NCI-H345 treated with DMSO at 0.1 percent for 48 hours (cell line): ENCODE measurements around the gene THEMIS2.
"Not testable (repeated sequence)": the region's sequence is repeated elsewhere in the genome, so short reads cannot be mapped to it uniquely, and the experiment has no call there.

Source experiments
- DNase-seq: peaks from one replicate; lab custom pipeline; 2025; ENCODE audit not compliant: unreplicated experiment; lab: John Stamatoyannopoulos, UW

Gene THEMIS2

GRCh38 chr1:27872059-27872801 is at the start of gene THEMIS2:
Gene THEMIS2 (plus strand): TSS chr1:27872544. CDS start chr1:27872572, 28 bp downstream.
- no peak for DNase-seq

GRCh38 chr1:27823784-27824183 is 48.6 kb upstream of the THEMIS2 start:
- DNase-seq: no peak

DNA sequence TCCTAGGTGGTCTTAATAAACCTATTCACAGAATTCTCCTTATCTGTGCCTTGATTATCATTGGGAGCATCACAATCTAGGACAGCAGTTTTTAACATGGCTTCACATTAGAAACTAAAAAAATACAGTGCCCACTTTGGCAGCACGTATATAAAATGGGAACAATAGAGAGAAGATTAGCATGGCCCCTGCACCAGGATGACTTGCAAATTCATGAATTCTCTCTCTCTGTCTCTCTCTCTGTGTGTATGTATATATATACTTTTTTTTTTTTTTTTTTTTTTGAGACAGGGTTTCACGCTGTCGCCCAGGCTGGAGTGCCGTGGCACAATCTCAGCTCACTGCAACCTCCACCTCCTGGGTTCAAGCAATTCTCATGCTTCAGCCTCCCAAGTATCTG is 47.9 kb upstream of the THEMIS2 start:
- DNase-seq: no peak

DNA sequence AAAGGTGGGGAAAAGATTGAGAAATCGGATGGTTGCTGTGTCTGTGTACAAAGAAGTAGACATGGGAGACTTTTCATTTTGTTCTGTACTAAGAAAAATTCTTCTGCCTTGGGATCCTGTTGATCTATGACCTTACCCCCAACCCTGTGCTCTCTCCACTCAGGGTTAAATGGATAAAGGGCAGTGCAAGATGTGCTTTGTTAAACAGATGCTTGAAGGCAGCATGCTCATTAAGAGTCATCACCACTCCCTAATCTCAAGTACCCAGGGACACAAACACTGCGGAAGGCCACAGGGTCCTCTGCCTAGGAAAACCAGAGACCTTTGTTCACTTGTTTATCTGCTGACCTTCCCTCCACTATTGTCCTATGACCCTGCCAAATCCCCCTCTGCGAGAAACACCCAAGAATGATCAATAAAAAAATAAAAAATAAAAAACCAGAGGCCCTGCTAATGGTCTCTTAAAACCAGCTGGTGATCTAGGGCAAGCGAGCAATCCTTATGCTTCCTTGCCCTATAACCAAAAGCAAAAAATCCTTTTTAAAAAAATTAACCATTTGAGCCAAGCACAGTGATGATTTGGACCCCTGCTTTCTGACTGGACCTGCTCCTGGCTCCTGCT is 42.9 kb upstream of the THEMIS2 start:
- not testable (repeated sequence) for DNase-seq

DNA sequence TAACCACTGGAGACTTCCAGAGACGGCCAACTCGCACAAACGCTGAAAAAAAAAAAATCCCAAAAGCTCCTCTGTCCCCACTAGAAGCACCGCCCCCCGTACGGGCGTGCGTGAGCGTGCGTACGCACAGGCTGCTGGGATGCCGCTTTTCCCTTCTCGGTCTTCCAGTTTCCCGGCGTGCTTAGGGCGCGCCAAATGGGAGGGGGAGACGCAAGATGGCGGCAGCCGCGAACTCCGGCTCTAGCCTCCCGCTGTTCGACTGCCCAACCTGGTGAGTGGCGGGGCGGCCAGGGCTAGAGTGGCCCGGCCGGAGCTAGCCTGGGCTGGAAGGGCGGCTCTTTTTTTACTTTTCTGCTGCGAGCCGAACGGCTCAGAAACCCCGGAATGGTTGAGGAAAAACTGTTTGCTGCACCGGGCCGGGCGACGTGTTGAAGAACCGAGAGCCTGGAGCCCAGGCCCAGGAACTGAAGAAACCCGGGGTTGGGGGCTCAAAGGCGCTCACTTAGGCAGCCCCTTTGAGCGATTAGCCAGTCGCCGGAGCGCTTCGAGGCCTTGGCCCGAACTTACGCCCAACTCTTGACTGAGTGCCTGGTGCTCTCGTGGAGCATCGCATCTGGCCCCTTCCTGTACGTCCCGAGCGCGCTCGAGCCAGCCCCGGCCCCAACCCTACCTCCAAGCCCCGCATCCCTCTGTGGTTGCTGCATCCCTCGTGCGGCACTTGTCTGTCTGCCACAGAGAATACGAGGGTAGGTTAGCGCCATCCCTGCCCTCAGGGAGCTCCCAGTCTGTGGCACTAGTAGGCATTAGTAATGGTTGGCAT is 41.5 kb upstream of the THEMIS2 start, which contains the start of gene PPP1R8:
PPP1R8 (plus strand) TSS at position 162 of the 820 bp plus-strand sequence; CDS start at position 216, 54 bp downstream.
- peak; percentile 94 for DNase-seq

DNA sequence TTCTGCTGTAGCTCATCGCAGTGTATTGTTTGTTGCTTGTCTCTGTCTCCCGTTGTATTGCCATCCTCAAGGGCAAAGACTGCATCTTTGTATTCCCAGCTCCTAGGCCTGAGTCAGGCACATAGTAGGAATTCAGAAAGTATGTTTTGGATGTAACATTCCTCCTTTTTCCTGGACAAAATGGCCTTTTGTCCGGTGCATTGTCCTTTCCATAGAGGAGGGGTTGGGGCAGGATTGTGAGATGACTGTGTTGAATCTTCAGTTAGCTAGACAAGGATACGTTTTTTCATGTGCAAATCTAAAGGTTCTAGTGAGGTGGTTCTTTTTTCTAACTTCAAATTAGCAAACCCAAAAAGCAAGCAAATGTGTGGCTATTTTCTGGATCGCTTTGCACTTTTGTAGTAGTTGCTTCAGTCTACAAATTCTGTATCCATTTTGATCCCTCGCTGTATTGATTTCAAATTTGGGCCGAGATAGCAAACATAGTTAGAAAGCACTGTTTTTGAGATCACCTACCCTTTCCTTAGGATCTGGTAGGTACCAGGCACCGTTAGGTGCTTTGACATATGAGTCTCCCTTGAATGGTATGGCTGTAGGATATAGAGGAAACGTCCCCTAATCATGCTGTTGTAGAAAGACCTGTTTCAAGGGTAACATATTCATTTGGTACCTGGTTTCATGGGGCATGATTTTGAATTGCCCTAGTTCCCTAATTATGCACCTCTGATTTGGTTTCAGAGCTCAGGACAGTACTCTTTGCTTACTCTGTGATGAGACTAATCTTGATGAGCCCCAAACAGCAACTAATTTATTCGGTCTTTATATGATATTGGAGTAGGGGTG is 40.6 kb upstream of the THEMIS2 start:
- no peak for DNase-seq

DNA sequence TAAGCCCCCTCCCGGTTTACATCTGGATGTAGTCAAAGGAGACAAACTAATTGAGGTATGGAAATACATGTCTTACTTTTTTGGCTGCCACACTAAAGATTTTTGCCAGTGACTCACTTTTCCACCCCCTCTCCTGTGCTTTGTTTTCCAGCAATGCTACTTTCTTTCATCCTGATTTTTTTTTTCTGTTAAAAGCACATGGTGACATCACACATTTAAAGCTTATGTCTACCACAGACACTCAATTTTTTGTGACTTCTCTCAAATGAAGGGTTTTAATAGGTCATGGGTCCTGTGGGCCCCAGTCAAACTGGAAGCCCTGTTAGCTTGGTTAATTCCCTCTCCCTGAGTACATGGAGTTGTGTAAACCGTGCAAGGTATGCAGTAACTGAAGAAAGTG is 39.6 kb upstream of the THEMIS2 start:
- DNase-seq: no peak

DNA sequence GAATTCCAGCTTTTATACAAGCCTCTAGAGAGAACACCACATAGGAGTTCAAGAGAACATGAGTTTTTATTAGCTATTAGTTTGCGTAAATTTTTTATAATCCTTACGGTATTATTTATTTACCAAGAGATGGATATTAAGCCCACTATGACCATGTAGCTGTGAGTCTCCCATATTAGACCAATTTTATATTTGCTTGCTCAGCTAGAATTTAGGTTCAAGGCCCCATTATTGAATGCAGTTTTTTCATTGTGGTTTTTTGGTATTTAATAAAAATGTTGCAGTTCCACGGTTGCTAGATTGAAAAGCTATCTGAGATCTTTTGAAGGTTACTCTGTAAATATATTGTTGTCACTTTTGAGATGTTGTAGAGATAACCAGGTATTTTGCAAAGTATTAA is 38.9 kb upstream of the THEMIS2 start:
- no peak for DNase-seq

GRCh38 chr1:27835046-27835445 is 37.3 kb upstream of the THEMIS2 start:
- DNase-seq: no peak

DNA sequence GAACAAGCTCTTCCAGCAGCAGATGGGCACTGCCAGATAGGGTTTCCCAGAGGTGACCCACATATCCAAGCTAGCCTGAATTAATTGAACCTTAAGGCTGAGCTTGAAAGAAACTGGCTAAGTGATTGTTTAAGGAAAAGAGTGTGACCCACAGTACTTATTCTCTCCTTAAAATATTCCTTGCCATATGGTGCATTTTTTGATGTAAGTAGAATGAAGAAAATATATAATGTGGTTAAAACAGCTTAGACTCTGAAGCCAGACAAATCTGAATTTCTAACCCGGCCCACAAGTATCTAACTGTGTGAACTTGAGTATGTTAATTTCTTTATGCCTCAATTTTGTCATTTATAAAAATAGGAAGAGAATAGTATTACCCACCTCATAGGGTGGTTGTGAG is 36.8 kb upstream of the THEMIS2 start:
- no peak for DNase-seq

- DNase-seq: no peak
Measured at GRCh38 chr1:27849951-27850350, 22.4 kb upstream of the THEMIS2 start.

GRCh38 chr1:27855085-27855484 is 17.3 kb upstream of the THEMIS2 start:
- no peak for DNase-seq

GRCh38 chr1:27856561-27857343 is 15.6 kb upstream of the THEMIS2 start:
- DNase-seq: no peak

DNA sequence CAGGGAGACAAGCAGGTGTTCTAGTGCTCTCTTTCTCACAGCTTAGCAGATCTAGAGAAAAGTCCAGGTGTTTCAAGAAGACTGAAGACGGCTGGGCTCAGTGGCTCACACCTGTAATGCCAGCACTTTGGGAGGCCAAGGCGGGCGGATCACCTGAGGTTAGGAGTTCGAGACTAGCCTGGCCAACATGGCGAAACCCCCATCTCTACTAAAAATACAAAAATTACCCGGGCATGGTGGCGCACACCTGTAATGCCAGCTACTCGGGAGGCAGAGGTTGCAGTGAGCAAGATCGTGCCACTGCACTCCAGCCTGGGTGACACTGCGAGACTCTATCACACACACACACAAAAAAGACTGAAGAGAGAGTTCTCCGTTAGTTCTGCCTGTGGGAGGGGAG is 14.8 kb upstream of the THEMIS2 start:
- not testable (repeated sequence) for DNase-seq

GRCh38 chr1:27858072-27858948 is 14.0 kb upstream of the THEMIS2 start:
- DNase-seq: peak; percentile 28

DNA sequence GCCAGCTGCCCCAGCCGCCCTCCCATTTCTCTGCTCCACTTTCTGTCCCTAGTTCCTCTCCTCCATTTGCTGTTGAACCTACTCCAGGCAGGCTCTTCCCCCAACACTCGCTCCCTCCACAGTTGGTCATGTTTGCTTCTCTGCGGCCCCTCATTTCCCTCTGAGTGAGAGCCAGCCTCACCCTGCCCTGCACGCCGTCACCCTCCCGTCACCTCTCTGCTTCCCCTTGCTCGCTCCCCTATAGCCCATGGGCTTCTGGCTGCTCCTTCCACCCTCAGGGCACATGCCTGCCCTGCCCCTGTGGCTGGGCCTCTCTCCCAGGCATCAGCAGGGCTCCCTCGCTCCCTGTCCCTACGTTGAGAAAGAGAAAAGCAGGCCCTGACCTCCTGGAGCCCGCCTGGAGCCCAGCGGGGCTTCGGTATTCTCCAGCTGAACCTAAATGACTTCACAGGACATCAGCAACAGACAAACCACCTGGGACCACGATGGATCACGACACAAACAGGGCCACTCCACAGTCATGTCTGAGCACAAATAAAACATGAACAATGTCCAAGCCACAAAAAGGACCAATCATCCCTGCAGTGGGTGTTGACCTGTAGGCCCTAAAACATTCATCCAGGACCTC is 13.3 kb upstream of the THEMIS2 start:
- DNase-seq: no peak

- DNase-seq: no peak
Measured at GRCh38 chr1:27861436-27861835, 10.9 kb upstream of the THEMIS2 start.

DNA sequence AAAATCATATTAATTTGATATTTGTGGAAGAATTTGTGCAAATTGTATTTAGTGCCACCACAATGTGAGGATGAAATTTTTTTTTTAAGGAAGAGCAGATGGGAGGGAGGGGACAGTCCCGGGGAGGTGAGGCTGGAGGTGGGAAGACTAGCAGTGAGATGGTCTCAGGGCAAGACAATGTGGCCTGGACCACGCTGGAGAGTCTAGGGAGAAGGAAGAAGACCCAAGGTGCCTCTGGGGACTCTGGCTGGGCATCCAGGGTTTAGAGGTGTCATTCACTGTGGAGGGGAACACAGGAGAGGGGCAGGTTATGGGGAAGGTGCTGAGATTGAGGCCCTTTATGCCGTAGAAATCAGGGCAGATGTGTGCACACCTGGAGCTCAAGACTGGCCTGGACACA is 10.3 kb upstream of the THEMIS2 start:
- no peak for DNase-seq
